Measurements from ENCODE around the gene TNFRSF12A. TPM values are rescaled to one million over a fixed set of nuclear protein-coding genes. Genes with fewer than 3 reads are reported as not detected.

Gene TNFRSF12A
- total and polyA plus RNA-seq, 9 of the 15 experiments (the other 6 are each of a cell fraction or from before 2014, with no cell fraction given): 0.41 to 61.8 (median 26.5) TPM

- Histone ChIP-seq H4K20me1 (replicated peaks; ENCODE audit: control insufficient read depth, insufficient read depth, low read length) (no peaks in the 10 kb centered on the region), H3K4me3 (no peak overlapping the region), H3K9me1 (ENCODE audit: control insufficient read depth, insufficient read depth, low read length) (no peaks in the 10 kb centered on the region), H3K79me2 (ENCODE audit: control insufficient read depth, insufficient read depth, low read length) (no peaks in the 10 kb centered on the region), H3K27me3 (ENCODE audit: control insufficient read depth in 2 of 2, insufficient read depth in 2 of 2, low read length in 2 of 2) (no peaks in the 10 kb centered on the region), H2AFZ (ENCODE audit: low read depth, low read length) (no peak overlapping the region), H3K4me2 (ENCODE audit: insufficient read depth, low read length) (no peak overlapping the region), H3K27ac (ENCODE audit: extremely low read depth, low read depth, low read length) (no peak overlapping the region), H3K9me3 (replicated peaks; ENCODE audit: control insufficient read depth, insufficient read depth, low read depth, low read length) (no peaks in the 10 kb centered on the region), H3K9ac (ENCODE audit: insufficient read depth in 1 of 2, low read depth in 2 of 2, low read length in 2 of 2) (peak overlapping the region in 1 of 2 experiments; percentile 75; a peak in 2 of 4 replicates), H3K4me1 (replicated peaks in 1 of 2; ENCODE audit: control insufficient read depth in 2 of 2, insufficient read depth in 2 of 2, low read length in 2 of 2) (peaks cover 0 to 27% of the 10 kb centered on the region in 2 experiments; a peak in 2 of 5 replicates), H3K36me3 (ENCODE audit: control insufficient read depth, insufficient read depth, low read length) (no peaks in the 10 kb centered on the region)
- BruUV-seq (replicated peaks): no TSS peak
- no peak for ATAC-seq
- WGBS (ENCODE audit: insufficient coverage, low coverage, missing lambda C conversion rate): 67% methylated on average over 13 of the region's 13 CpGs
- POLR2A ChIA-PET: interaction anchor here (1.0 kb wide), 2 partner anchors 13 to 28 kb away, joined by 3 to 5 read pairs; no protein-coding TSS in a partner anchor
- no peak for FAIRE-seq
- intact Hi-C loops (cut with micrococcal nuclease) (no loop called here), in situ Hi-C loops (cut with MboI) (no loop called here)
- CTCF ChIA-PET (ENCODE audit: low intra/inter-chr PET ratio): no interaction called here
- no peak for DNase-seq (ENCODE audit: extremely low read depth in 1 of 4, low spot score in 3 of 4)
- TF ChIP-seq ZNF740 (CRISPR knock-in tag; IDR thresholded peaks at IDR 0.05): no peak
- TF ChIP-seq ZNF740 (tag; IDR thresholded peaks at IDR 0.05): no peak
- no peak for TF ChIP-seq MBD1 (CRISPR knock-in tag; IDR thresholded peaks at IDR 0.05)
- TF ChIP-seq MGA (IDR thresholded peaks at IDR 0.05): no peak
- no peak for TF ChIP-seq ZNF395 (CRISPR knock-in tag; IDR thresholded peaks at IDR 0.05)
- TF ChIP-seq GATAD2B (IDR thresholded peaks at IDR 0.05; ENCODE audit: borderline replicate concordance): no peak
Observed at GRCh38 chr16:2996298-2996697, 23.9 kb upstream of the TNFRSF12A start.

Data from K562 (cell line).